DMS 273 (cell line): ENCODE results near the gene TTR.

Source experiments
- DNase-seq: peaks from one replicate; lab custom pipeline; 2025; ENCODE audit not compliant: unreplicated experiment; lab: John Stamatoyannopoulos, UW

TTR gene

DNA sequence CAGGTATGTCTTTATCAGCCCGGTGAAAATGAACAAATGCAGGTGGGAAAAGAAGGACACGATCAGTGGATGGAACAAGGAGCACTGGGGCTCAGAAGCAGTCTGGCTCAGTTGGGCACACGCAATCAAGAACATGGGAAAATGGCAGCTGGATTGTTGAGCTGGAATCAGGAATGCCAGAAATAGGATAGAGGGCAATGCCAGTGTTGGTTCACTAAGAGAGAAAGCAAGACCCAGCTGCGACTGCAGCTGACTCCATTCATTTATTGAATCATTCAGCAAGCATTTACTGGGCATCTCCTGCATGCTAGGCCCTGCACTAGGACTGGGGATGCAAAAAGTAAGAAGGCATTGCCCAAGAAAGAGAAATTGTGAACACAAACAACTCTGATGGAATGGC, 13.6 kb upstream of the TTR start:
- no peak for DNase-seq

DNA sequence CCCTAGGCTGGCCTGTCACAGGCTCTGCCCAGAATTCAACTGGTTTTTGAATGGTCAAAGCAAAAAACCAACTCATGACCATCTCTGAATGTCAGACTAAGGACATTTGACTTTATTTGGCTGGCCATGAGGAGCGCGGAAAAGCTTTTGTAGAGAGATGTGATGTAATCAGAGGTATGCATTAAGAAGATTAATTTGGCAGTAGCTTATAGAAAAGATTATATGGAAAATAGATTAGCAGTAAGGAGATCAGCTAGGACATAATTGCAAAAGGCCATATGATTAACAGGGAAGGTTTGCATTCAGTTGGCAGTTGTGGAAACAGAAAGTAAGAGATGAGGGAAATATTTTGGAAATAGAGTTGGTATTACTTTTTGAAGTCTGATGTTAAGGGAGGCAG, 12.3 kb upstream of the TTR start:
- DNase-seq, result no peak

DNA sequence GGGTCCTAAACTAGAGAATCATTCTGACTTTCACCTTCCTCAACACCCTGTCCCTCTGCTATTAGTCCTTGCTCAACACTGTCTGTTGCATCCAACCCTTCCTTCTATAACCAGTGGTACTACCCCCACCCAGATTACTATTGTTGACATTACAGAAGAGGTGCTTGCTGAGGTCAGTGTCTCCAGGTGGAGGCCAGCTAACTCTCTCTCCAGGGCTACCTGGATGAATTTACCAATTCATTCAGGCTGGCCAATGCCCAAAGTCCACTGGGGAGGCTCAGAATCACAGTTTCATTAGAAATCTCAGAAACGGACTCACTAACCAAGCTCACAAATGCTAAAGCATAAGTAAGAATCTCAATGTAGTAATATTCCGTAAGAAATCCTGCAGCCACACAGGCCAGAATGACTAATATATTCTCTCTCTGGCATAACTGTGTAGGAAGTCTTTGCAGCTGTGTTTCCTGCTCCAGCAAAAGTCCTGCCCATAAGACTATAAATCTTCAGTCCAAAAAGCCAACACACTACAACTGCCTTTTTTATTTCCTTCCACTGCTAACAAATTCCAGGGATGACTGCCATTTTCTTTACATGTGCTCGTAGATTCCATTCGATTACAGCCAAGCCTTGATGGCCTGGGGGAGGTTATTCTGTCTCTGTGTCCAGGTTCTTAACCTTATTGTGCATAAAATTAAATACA, 10.0 kb upstream of the TTR start:
- no peak for DNase-seq

GRCh38 chr18:31583185-31583854, 8.4 kb upstream of the TTR start:
- DNase-seq, result no peak

GRCh38 chr18:31585991-31586390, 5.7 kb upstream of the TTR start:
- DNase-seq, result no peak

GRCh38 chr18:31586616-31587015, 5.1 kb upstream of the TTR start:
- no peak for DNase-seq

- DNase-seq, result no peak
Observed at GRCh38 chr18:31587529-31587928, 4.1 kb upstream of the TTR start.

DNA sequence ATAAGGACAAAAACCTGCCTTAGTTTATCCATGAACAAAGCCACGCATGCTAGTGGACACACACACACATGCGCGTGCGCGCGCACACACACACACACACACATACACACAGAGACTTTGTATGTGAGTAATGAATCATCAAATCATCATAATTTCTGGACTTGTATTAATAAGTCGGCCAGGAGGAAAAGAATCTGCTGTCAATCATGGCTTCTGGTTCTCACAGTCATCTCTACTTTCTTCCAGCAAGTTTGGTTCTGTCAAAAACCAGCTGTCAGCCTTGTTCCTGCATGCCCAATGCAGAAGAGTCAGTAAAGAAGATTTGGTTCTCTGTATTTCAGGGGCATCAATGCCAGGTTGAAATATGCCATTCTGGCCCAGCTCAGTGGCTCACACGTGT, 1.1 kb upstream of the TTR start:
- no peak for DNase-seq

DNA sequence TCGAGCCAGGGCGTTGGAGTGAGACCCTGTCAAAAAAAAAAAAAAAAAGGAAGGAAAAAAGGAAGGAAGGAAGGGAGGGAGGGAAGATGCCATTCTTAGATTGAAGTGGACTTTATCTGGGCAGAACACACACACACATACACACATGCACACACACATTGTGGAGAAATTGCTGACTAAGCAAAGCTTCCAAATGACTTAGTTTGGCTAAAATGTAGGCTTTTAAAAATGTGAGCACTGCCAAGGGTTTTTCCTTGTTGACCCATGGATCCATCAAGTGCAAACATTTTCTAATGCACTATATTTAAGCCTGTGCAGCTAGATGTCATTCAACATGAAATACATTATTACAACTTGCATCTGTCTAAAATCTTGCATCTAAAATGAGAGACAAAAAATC, 564 bp upstream of the TTR start:
- DNase-seq, result no peak

DNA sequence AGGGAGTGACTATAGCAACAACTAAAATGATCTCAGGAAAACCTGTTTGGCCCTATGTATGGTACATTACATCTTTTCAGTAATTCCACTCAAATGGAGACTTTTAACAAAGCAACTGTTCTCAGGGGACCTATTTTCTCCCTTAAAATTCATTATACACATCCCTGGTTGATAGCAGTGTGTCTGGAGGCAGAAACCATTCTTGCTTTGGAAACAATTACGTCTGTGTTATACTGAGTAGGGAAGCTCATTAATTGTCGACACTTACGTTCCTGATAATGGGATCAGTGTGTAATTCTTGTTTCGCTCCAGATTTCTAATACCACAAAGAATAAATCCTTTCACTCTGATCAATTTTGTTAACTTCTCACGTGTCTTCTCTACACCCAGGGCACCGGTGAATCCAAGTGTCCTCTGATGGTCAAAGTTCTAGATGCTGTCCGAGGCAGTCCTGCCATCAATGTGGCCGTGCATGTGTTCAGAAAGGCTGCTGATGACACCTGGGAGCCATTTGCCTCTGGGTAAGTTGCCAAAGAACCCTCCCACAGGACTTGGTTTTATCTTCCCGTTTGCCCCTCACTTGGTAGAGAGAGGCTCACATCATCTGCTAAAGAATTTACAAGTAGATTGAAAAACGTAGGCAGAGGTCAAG, 955 bp downstream of the TTR start:
- no peak for DNase-seq

- no peak for DNase-seq
Observed at GRCh38 chr18:31595121-31595771, 3.6 kb downstream of the TTR start.

- DNase-seq, result no peak
Observed at GRCh38 chr18:31596081-31596872, 4.6 kb downstream of the TTR start.

- DNase-seq, result no peak
Observed at GRCh38 chr18:31598021-31598805, 6.5 kb downstream of the TTR start.

- no peak for DNase-seq
Observed at GRCh38 chr18:31603315-31603714, 11.6 kb downstream of the TTR start.

DNA sequence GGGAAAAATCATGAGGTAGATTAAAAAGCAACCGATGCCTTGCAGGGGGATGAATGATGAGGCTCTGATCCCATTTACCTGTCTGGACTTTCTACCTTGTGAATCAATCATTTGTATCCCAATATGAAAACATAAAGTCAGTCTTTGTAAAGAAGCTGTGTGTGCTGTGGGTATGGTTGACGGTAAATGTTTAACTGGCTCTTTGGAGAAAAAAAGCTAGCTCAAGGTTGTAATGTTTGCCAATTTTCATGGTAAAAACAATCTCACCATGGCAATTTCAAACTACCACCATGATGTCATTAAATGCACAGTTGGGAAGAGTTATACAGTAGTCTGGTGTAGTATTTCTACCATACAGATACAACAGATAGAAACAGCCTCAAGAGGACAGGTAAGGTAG, 14.6 kb downstream of the TTR start:
- no peak for DNase-seq

- DNase-seq, result no peak
Observed at GRCh38 chr18:31607384-31607783, 15.7 kb downstream of the TTR start.

DNA sequence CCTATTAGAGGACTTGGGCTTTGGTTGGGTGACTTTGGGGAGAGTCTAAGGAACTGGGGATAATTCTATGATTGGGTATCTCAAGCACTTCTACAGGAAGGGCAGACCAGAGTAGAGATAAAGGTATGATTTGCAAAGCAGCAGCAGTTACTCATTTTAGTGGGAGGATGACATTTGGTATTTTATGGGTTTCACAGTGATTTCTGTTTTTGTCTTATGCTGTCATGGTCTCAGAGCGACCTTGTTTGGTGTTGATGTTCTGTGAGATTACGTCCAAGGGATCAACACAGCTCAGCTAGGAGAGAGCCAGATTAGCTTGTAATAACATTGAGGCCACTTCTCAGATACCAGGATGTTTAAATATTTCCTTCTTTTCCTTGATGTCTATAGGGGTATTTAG, 18.2 kb downstream of the TTR start:
- DNase-seq, result no peak

- peak; percentile 63 for DNase-seq
Observed at GRCh38 chr18:31610286-31611205, 18.9 kb downstream of the TTR start.

- no peak for DNase-seq
Observed at GRCh38 chr18:31611511-31611910, 19.8 kb downstream of the TTR start.
